ENCODE results near the gene ANK3. TPM values are rescaled to one million over a fixed set of nuclear protein-coding genes. Genes with fewer than 3 reads are reported as not detected.

Gene ANK3
- total RNA-seq, 3 donors from 2014 or later: 10.2 to 93.2 (median 57.4) TPM

DNA sequence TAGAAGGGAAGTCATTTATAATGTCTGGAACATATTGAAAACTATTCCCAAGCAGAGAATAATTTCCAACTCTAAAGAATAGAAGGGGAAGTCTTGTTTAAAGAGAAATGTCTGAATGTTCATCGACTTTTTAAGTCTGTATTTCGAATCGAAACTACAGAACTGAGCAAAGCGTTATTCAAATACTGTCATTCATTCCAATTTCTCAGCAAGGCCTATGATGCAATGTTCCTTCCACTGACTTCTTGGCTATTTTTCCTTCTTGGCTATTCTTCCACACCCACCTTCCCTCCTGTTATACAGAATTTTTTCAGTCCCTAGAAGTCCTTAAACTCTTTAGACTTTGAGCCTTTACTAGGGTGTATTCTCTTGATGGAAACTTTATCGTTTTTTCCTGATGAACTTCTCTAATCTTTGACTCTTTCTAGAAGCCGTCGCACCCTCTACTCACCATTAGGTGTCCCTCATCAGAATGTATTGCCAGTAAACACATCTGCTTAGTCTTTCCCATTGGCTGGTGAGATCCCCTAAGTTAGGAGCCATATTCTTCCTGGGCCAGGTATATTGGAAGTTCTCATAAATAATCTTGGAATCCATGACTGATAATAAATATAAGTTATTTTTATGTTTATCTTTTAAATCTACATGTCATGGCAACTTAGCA is 247.6 kb downstream of the ANK3 start:
- H3K27ac ChIP-seq: no peak overlapping the region
- TF ChIP-seq, protein P1, sequence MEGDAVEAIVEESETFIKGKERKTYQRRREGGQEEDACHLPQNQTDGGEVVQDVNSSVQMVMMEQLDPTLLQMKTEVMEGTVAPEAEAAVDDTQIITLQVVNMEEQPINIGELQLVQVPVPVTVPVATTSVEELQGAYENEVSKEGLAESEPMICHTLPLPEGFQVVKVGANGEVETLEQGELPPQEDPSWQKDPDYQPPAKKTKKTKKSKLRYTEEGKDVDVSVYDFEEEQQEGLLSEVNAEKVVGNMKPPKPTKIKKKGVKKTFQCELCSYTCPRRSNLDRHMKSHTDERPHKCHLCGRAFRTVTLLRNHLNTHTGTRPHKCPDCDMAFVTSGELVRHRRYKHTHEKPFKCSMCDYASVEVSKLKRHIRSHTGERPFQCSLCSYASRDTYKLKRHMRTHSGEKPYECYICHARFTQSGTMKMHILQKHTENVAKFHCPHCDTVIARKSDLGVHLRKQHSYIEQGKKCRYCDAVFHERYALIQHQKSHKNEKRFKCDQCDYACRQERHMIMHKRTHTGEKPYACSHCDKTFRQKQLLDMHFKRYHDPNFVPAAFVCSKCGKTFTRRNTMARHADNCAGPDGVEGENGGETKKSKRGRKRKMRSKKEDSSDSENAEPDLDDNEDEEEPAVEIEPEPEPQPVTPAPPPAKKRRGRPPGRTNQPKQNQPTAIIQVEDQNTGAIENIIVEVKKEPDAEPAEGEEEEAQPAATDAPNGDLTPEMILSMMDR (IDR thresholded peaks at IDR 0.05): no peak
- TF ChIP-seq POLR2AphosphoS5 (IDR thresholded peaks at IDR 0.05) (no peak), POLR2A (IDR thresholded peaks at IDR 0.05) (no peak)
- no peaks in the 10 kb centered on the region for H3K36me3 ChIP-seq
- DNase-seq (ENCODE audit: low spot score in 2 of 2): no peak
- no peaks in the 10 kb centered on the region for H3K9me3 ChIP-seq
- no peaks in the 10 kb centered on the region for H3K4me1 ChIP-seq
- no peak overlapping the region for H3K4me3 ChIP-seq
- intact Hi-C loops (cut with DNase I; ENCODE audit: low total_unique reads): no loop called here
- no peaks in the 10 kb centered on the region for H3K27me3 ChIP-seq

DNA sequence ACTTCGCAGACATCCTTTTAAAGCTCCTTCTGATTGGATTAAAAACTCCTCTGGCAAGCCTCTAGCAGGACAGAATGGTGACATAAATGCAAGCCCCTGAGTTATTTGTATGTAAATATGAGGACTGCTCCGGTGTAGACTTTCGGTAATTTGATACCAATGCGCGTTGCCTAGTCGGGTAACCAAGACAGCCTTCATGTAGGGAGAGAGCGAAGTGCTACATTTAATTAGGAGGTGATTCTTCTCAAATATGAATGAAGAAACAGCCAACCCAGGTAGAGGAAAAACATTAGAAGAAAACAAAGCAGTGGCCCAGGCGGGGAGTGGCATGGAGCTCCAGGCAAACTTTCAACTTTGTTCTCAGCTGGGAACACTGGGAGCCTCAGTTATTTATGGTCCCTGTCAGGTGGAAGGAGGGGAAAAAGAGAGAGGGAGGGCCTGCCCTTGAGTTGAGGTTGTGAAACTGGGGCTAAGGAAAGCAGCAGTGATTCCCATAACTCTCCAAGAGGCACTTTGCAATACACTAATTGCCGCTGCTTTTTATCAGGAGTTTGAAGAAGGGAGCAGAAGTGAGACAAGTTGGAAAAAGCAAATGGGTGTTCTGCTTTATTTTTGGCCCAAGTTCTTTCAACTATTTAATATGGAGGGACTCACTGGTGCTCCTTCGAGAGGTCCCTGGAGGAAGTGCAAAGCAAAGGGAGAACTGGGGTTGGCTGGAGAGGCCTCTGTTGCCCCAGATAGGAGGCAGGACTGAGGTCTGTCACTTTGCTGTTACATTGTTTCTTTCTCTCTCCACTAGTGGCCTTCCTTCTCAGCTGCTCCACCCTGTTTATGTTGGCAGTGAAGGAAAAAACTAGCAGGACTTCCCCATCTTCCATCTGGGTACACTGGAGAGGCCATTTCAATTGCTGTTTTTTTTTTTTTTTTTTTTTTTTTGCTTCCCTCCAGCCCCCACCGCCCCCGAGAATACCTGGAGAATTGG is 248.7 kb downstream of the ANK3 start:
- intact Hi-C loops (cut with DNase I; ENCODE audit: low total_unique reads): no loop called here
- Histone ChIP-seq H3K9me3 (no peaks in the 10 kb centered on the region), H3K27me3 (no peaks in the 10 kb centered on the region), H3K36me3 (no peaks in the 10 kb centered on the region), H3K4me3 (peak overlapping the region in 1 of 3 donors; percentile 23), H3K27ac (peak overlapping the region; percentile 50 to 65), H3K4me1 (no peaks in the 10 kb centered on the region)
- TF ChIP-seq POLR2AphosphoS5 (IDR thresholded peaks at IDR 0.05) (no peak), POLR2A (IDR thresholded peaks at IDR 0.05) (no peak)
- TF ChIP-seq, protein P1 (IDR thresholded peaks at IDR 0.05): no peak
- DNase-seq (ENCODE audit: low spot score in 2 of 2): no peak

DNA sequence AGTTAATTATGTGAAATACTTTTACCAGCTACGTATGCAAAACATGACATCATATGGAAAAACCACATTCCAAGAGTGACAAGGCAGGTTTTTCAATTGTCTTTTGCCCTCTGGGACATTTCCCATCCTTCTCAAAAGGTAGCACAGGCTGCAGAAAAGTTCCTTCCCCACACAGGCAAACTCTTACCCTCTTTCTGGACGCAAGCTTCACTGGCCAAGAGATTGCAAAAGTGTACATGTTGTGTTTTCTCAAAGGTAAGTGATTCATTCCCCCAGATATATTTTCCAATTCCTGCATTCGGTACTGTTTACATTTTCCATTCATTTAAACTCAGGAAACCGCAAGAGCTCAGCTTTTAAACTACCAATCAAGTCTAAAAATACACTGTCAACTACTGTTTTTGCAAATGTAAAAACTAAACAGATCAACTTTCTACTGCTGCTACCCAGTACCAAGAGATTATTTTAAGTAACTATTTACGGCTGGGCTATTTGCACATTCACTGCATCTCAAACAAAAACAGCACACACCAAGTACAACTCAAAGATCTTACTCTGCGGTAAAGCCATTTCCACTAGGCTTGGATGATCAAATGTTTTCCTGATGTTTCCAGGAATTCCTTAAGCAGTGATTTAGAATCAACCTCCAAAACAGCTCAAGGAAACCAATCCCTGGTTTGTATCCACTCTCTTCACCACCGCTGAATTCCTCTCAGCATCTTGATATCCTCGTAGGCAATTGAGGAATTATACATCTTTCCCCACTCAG is 249.7 kb downstream of the ANK3 start:
- peak overlapping the region in 1 of 3 donors; percentile 23 for H3K4me3 ChIP-seq
- no peak for DNase-seq (ENCODE audit: low spot score in 2 of 2)
- H3K27me3 ChIP-seq: no peaks in the 10 kb centered on the region
- intact Hi-C loops (cut with DNase I; ENCODE audit: low total_unique reads): no loop called here
- no peaks in the 10 kb centered on the region for H3K9me3 ChIP-seq
- peak overlapping the region; percentile 50 to 65 for H3K27ac ChIP-seq
- H3K36me3 ChIP-seq: no peaks in the 10 kb centered on the region
- H3K4me1 ChIP-seq: no peaks in the 10 kb centered on the region
- TF ChIP-seq POLR2AphosphoS5 (IDR thresholded peaks at IDR 0.05): no peak
- TF ChIP-seq, protein P1 (IDR thresholded peaks at IDR 0.05): no peak
- no peak for TF ChIP-seq POLR2A (IDR thresholded peaks at IDR 0.05)

DNA sequence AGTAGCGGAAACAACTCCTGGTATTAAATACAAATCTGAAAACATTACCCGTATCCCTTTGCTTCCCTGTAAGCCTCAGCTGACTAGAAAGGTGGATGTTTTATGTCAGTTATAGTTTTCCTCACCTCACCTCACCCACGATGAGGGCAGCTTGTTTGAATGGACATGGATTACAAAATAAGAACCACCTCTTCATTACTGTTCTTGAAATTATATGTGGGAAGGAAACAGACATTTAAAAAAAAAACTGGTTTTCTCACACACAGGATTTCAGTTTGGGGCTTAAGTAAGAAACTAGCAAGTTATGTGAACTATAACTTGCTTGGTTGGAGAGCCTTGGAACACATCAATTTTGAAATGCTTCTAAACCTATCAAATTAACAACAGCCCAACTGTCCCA is 250.4 kb downstream of the ANK3 start:
- intact Hi-C loops (cut with DNase I; ENCODE audit: low total_unique reads): no loop called here
- H3K27me3 ChIP-seq: no peaks in the 10 kb centered on the region
- DNase-seq (ENCODE audit: low spot score in 2 of 2): no peak
- H3K36me3 ChIP-seq: no peaks in the 10 kb centered on the region
- no peaks in the 10 kb centered on the region for H3K9me3 ChIP-seq
- TF ChIP-seq, protein P1 (IDR thresholded peaks at IDR 0.05): no peak
- TF ChIP-seq POLR2AphosphoS5 (IDR thresholded peaks at IDR 0.05): no peak
- no peak for TF ChIP-seq POLR2A (IDR thresholded peaks at IDR 0.05)
- H3K4me3 ChIP-seq: no peak overlapping the region
- no peaks in the 10 kb centered on the region for H3K4me1 ChIP-seq
- peak overlapping the region in 1 of 2 donors; percentile 46 for H3K27ac ChIP-seq

Data from breast epithelium (tissue), 4 donors.